ENCODE data around the gene TMEM214.

The TMEM214 gene

DNA sequence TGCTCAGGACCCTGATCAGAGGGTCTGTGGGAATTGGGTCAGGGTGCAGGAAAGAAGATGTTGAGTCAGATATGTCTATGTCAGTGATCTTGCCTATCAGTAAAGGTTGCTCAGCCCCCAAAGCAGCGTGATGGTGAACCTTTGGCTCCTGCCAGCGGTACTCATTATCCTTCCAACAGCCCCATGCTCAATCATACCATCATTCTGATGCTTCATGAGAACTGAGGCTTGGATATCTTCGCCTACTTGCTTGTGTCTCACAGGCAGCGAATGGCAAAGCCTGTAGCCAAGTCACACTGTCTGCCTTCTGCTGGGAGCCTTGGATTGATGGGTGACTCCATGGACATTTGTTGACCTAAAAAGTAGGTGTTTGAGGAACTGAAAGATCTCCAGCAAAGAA is 19.0 kb upstream of the TMEM214 start:
- no peak for DNase-seq

DNA sequence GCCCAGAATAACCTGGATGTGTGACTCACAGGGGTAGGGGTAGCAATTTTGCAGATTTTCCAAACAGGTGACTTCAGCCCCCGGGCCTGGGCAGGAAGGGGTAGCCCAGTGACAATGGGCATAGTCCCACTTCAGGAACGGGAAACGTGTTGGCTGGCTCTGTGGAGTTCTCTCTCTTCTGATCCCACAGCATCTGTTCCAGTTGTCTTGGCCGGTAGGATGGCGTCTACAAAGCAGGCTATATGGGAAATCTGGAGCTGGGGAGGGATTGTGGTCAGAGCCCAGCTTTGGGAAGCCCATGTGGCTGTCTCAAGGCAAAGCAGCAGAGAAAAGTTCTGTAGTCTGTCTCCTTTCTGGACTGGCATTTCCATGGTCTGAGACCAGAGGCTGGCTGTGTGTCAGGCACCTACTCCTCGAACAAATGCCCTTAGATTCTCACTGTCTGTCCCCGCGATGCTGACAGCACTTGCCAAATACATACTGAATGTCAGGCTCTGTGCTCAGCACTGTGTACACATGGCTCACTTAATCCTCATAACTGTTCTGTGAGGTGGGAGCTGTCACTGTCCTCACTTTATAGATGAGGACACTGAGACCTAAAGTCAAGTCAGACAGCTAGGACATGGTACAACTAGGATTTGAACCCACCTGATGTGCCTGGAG is 17.9 kb upstream of the TMEM214 start:
- no peak for DNase-seq

DNA sequence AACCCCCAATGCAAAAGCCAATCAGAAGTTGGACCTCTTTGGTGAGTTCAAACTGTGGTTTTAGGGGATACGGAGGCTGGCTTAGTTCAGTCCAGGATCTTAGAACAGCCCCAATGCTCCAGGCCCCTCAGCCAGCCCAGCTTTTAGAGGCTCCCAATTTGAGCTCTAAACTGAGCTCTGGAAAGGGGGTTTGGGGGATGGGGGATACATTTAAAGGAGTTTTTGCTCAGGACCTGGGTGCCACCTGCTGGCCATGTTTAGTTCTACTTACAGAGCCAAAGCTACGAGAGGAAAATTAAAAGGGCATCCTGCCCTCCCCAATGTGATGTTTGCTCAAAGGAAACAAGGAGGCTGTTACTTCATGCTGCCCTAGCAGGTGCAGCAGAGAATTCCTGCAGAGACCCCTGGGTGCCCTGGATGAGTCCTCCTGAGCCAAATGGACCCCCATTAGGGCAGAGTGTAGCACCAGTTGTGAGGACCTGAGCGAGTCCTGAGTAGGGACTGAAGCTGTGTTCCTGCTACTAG is 15.9 kb upstream of the TMEM214 start:
- peak; percentile 19 for DNase-seq

GRCh38 chr2:27018142-27018541 is 14.6 kb upstream of the TMEM214 start:
- DNase-seq, result no peak

DNA sequence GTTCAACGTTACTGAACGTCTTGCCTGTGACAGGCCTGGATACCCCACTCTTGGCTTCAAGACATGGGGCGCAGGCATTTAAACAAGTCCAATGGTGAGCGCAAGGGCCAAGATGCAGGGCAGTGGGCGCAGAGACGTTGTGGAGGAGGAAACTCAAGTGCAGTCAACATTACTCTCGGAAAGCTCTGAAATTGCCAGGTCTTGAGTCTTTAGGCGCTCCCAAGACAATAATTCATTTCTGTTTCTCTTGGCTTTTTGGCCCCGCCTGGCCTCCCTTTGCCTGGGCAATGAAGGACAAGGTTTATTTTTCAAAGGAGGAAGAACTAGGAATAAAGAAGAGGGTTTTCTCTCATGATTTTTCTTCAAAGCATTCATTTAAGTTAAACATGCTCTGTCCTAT is 13.3 kb upstream of the TMEM214 start:
- no peak for DNase-seq

DNA sequence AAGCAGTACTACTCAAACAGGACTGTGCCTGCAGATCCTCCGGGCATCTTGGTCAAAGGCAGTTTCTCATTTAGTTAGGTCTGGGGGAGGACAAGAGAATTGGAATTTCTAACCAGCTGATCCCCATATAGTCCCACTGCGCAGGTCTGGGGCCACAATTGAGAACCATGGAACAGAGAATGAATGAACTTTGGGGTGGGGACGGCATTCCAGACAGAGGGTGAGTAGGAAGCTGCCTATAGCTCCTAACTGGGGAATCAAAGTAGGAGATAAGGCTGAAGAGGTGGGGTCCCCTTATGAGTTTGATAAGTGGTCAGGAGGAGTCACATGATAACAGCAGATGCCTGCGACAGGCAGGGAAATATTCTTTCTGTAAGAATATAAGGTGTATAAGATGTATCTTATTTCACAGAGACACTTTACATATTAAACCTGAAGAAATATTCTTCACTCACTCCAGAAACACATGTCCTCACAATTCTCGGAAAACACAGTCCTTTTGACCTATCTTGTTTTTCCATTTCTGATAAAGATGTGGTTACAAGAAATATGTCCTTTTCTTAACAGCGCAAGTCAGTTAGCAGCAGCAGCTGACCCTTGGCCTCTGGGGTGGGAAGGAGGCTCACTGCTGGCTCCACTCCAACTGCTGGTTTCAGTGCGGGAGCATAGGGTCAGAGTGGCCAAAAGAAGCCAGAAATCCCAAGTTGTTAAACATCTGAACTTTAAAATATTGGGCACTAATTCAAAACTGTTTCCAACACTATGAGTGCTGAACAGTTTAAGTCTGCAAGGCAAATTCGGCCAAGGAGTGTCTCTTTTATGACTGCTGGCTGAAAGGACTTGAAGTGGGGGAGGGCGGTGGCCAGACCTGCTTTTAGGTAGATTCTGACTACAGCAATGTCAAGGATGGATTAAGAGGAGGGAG is 12.6 kb upstream of the TMEM214 start:
- no peak for DNase-seq

- no peak for DNase-seq
Measured at GRCh38 chr2:27021253-27022049, 11.3 kb upstream of the TMEM214 start.

DNA sequence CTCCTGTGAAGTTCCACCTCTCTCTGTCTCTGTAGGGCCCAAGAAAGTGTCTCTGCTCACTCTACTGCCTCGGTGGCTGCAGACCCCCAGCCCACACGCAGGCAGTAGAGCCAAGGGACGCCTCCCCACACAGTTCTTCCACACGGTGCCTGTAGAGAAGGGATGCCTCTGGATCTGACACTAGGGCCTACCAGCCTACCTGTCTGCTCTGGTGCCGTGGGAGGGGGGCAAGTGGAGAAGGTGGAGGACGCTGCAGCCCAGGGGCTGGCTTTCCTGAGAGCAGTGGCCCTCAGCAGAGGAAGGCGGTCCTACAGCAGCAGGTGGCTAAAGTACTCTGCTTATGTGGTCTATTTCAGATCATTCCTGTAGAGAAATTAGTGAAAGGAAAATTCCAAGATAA is 9.0 kb upstream of the TMEM214 start:
- DNase-seq, result no peak

DNA sequence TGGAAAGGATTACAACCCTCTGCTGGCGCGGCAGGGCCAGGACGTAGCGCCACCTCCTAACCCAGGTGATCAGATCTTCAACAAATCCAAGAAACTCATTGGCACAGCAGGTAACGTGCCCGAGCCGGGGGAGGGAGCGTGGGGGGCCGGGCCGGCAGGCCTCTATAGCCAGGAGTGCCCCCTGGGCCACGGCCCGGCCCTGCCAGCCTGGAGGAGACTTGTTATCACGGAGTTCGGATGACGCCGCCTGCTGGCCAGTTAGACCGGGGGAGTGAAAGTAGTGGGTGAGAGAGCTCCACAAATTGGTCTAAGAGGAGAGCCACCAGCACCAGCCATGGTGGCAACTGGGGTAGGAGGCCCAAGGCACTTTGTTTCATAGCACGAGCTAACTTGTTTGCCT is 8.6 kb upstream of the TMEM214 start:
- no peak for DNase-seq

DNA sequence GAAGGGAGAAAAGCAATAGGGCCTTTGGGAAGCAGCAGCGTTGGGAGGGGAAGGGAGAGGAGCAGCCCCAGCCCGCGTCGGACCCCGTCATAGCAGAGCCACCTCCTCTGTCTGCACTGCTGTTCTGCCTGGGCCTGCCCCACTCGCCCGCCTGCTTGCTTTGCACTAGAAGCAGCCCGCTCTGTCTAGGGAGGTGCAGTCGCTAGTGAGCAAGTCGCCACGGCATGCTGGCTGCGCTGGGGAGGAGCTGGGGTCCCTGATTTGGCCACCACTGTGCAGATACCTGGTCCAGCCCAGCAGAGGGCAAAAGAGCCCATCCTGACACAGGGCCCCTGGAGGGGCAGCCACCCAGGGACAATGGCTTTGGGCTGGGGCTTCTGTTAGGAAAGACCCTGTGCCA is 8.0 kb upstream of the TMEM214 start:
- no peak for DNase-seq

DNA sequence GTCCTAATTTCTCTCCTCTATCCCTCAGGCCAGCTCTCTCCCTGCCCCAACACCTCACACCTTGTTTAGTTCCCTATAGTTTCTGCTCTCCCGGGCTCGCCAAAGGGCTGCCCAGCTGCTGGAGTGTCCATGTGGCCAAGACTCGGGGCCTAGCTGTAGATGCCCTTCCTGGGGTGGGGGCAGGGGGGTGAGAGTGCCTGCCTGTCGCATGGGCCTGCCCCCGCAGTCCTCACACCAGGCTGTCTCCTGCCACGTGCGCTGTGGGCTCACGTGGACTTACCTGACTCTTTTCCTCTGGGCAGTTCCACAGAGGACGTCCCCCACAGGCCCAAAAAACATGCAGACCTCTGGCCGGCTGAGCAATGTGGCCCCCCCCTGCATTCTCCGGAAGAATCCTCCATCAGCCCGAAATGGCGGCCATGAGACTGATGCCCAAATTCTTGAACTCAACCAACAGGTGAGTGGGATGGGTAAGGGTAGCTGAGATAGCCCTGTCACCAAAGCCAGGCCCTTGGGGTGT is 7.4 kb upstream of the TMEM214 start:
- no peak for DNase-seq

DNA sequence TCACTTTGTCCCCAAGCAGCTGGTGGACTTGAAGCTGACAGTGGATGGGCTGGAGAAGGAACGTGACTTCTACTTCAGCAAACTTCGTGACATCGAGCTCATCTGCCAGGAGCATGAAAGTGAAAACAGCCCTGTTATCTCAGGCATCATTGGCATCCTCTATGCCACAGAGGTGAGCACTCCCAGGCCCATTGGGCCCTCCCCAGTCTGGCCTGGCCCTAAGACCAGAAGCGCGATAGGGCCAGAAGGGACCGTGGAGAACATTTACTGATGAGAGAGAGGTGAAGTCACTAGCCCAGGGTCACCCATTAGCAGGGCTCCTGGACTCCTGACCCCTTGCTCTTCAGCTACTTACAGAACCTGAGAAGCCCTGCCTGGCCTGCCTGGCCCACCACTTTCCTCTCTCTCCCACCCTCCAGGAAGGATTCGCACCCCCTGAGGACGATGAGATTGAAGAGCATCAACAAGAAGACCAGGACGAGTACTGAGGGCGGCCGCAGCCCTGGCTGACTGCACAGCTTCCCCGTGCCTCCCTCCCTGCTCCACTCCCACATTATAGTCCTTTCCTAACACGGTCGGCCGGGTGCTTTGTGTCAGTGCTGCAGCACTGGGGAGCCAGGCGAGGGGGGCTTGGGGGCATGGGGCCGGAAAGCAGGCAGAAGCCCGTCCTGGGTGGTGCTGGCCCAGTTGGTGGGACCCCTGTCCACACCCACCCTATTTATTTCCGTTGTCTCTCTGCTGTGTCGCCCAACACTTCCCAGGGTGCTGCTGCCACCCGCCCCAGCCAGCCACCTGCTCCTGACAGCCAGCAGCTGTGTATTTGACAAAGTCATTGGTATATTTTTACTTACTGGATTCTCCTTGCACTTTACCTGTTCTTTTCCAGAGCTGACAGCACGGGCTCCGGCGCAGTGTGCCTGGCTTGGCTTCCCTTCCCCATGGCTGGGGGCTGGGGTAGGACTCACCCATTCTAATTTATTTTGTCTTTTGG is 6.6 kb upstream of the TMEM214 start:
- peak; percentile 19 for DNase-seq

DNA sequence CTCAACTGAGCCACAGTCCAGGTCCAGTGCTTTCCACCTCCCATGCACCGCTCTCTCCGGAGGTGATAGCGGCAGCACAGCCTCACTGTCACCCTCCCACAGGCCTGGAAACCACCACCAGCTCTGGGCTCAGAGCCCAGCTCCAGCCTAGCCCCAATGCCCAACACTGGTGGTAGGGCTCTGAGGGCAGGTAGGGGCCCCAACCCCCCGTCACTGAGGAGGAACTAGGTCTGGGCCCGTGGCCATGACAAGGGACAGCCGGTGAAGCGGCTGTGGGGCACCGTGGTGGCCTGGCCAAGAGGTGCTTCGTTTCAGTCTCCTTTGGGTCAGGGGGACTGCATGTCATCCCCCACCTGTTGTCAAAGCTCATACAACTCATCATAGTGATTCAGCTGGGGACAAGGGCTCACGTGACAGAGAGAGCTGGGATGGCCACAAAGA is 5.5 kb upstream of the TMEM214 start:
- DNase-seq, result no peak

GRCh38 chr2:27029051-27029450 is 3.7 kb upstream of the TMEM214 start:
- no peak for DNase-seq

- DNase-seq, result no peak
Measured at GRCh38 chr2:27033253-27033852, 588 bp downstream of the TMEM214 start.

DNA sequence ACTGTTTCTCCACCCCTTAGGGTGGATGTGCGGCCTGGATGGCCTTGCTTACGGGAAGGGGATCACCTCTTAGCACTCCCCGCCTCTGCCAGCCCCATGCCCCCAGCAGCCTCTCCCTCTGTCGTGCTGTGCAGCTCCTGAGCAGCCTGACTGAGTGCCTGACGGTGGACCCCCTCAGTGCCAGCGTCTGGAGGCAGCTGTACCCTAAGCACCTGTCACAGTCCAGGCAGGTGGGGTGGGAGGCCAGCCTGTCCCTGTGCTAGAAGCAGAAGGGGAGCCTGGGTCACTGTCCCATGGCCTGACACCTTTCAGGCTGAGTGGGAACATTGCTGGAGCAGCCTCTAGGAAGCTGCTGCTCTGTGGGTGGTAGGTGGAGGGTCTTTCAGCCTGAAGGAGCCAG is 5.2 kb downstream of the TMEM214 start:
- no peak for DNase-seq

GRCh38 chr2:27038631-27039339 is 6.0 kb downstream of the TMEM214 start:
- DNase-seq, result no peak

GRCh38 chr2:27039426-27039825 is 6.7 kb downstream of the TMEM214 start:
- no peak for DNase-seq

DNA sequence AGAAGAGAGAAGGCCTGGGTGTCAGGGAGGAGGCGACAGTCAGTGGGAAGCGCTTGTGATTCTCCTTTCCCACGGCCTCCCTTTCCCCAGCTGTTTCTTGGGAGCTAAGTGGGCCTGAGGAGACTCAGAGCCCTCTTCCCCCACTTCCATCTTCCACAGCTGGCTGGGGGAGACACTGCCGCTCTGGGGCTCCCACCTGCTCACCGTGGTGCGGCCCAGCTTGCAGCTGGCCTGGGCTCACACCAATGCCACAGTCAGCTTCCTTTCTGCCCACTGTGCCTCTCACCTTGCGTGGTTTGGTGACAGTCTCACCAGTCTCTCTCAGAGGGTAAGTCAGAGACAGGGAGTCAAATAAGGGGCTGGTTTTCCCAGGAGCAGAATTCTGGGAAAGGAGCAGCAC is 7.1 kb downstream of the TMEM214 start:
- no peak for DNase-seq

- DNase-seq, result no peak
Measured at GRCh38 chr2:27040282-27040681, 7.5 kb downstream of the TMEM214 start.

DNA sequence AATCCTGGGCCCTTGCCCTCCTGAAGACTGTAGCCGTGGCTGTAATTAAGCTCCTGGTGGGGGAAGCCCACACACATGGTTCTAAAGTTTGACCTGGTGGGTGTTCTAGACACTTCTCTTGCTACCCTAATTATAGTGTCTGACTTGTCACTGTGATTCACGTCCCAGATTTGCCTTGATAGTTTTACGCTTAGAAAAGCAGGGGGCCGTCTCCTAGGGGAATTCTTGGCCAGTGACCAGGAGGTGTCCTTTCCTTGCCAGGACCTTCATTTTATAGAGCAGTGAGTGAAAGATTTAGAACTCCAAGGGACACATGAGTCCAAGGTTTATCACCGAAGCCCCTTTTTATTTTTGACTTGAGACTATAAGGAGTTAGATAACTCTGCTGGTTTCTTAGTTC is 9.0 kb downstream of the TMEM214 start:
- no peak for DNase-seq
